Erythroblast (primary cell): ENCODE results near the gene TBRG4.
A peak's percentile ranks its signal among the peaks of the same experiment; 100 is the strongest.

ENCODE experiments used
- DNase-seq, 2 experiments: peaks; one replicate each; lab custom pipeline; 2025; lab: John Stamatoyannopoulos, UW
- GATA1 ChIP-seq: IDR thresholded peaks from 2 replicates; pipeline ENCODE4 v1.6.1; 2011; ENCODE audit warnings: low read depth, mild to moderate bottlenecking, control low read depth, low read length, moderate library complexity
- POLR2A ChIP-seq: IDR thresholded peaks from 2 replicates; pipeline ENCODE4 v1.6.1; 2011; ENCODE audit warnings: mild to moderate bottlenecking, low read length

TBRG4 gene

GRCh38 chr7:45100761-45101480 lies 10.6 kb downstream of the TBRG4 start:
- no peak for DNase-seq
- TF ChIP-seq POLR2A (no peak), GATA1 (no peak)

- TF ChIP-seq POLR2A (no peak), GATA1 (no peak)
Observed at GRCh38 chr7:45099891-45100760, 11.4 kb downstream of the TBRG4 start.

GRCh38 chr7:45098983-45099839 lies 12.3 kb downstream of the TBRG4 start:
- TF ChIP-seq GATA1, result no peak
- no peak for TF ChIP-seq POLR2A
- no peak for DNase-seq

More at GRCh38 chr7:45099891-45100760, 11.4 kb downstream of the TBRG4 start:
- no peak for DNase-seq

- DNase-seq, result no peak
- TF ChIP-seq GATA1 (no peak), POLR2A (no peak)
Observed at GRCh38 chr7:45092931-45093235, 18.6 kb downstream of the TBRG4 start.

GRCh38 chr7:45092100-45092930 lies 19.2 kb downstream of the TBRG4 start:
- TF ChIP-seq POLR2A (no peak), GATA1 (no peak)
- no peak for DNase-seq

- TF ChIP-seq POLR2A, result no peak
- no peak for TF ChIP-seq GATA1
- DNase-seq, result peak; percentile 40 to 56
Observed at GRCh38 chr7:45089341-45089891, 22.1 kb downstream of the TBRG4 start.

- TF ChIP-seq GATA1, result no peak
- no peak for TF ChIP-seq POLR2A
- peak; percentile 64 to 74 for DNase-seq
Observed at GRCh38 chr7:45088821-45089340, 22.6 kb downstream of the TBRG4 start, which contains the start of gene NACAD. Gene NACAD, minus strand, starts transcription at chr7:45088969. Its CDS starts 75 bp downstream, at chr7:45088894.

GRCh38 chr7:45088146-45088701 lies 23.3 kb downstream of the TBRG4 start:
- no peak for TF ChIP-seq GATA1
- TF ChIP-seq POLR2A, result no peak
- DNase-seq, result no peak

- TF ChIP-seq GATA1 (no peak), POLR2A (no peak)
- DNase-seq, result no peak
Observed at GRCh38 chr7:45087301-45088145, 24.0 kb downstream of the TBRG4 start.

GRCh38 chr7:45086331-45087065 lies 25.0 kb downstream of the TBRG4 start:
- TF ChIP-seq POLR2A (no peak), GATA1 (no peak)
- DNase-seq, result no peak
